Naive thymus-derived CD4-positive, alpha-beta T cell (primary cell): ENCODE data around the gene CFAP54. TPM values are rescaled to one million over a fixed set of nuclear protein-coding genes. Genes with fewer than 3 reads are reported as not detected.

Source experiments
- ATAC-seq: fragments of 150-1000 bp; cut with Tn5 transposase; 2 replicates; pipeline ENCODE4 v1.10.0; 2021; ENCODE audit warnings: mild to moderate bottlenecking, moderate library complexity
- CTCF ChIA-PET: fragments of 350-600 bp; sonication (Branson Sonifier 250); formaldehyde crosslinking; loops from one replicate; lab custom pipeline; 2021; ENCODE audit warnings: antibody characterized with exemption; lab: Charles Lee
- POLR2A ChIA-PET: fragments of 350-600 bp; sonication (Branson Sonifier 250); formaldehyde crosslinking; loops from one replicate; lab custom pipeline; 2021; ENCODE audit warnings: antibody characterized with exemption, inconsistent platforms; lab: Charles Lee
- DNase-seq, 9 donors: peaks; one replicate each; pipeline versions ENCODE4 v3.0.0 to v3.0.0-alpha.2; 2020 to 2022; ENCODE audit warnings: mixed read lengths in 1 of 9
- H3K27ac ChIP-seq: one replicate; pipeline ENCODE4 v1.7.0; 2013; ENCODE audit warnings: mild to moderate bottlenecking, low read depth, low read length, moderate library complexity
- H3K27me3 ChIP-seq, 2 donors: one replicate each; pipeline ENCODE4 v1.7.0; 2013; ENCODE audit warnings: low read length in 2 of 2, mild to moderate bottlenecking in 2 of 2, moderate library complexity in 2 of 2; ENCODE audit not compliant: control insufficient read depth in 2 of 2, insufficient read depth in 2 of 2
- H3K36me3 ChIP-seq, 3 experiments: 1 replicate in 2 of 3; 2 replicates in 1 of 3; pipeline ENCODE4 v1.7.0; 2013; ENCODE audit warnings: low read length in 3 of 3, mild to moderate bottlenecking in 3 of 3, moderate library complexity in 1 of 3; ENCODE audit not compliant: insufficient read depth in 3 of 3, control insufficient read depth in 2 of 3
- H3K4me1 ChIP-seq, 2 donors: one replicate each; pipeline ENCODE4 v1.7.0; 2013; ENCODE audit warnings: low read length in 2 of 2, mild to moderate bottlenecking in 2 of 2, moderate library complexity in 1 of 2; ENCODE audit not compliant: control insufficient read depth in 2 of 2, insufficient read depth in 2 of 2
- H3K4me3 ChIP-seq: 2 replicates; pipeline ENCODE4 v1.7.0; 2013; ENCODE audit warnings: mild to moderate bottlenecking, low read length
- H3K9me3 ChIP-seq, 3 experiments: 1 replicate in 2 of 3; 2 replicates in 1 of 3; pipeline ENCODE4 v1.7.0; 2013; ENCODE audit warnings: low read length in 3 of 3; ENCODE audit not compliant: control insufficient read depth in 2 of 3
- H3K27ac Mint-ChIP-seq, 9 donors: one replicate each; pipeline ENCODE4 v1.8.0; 2020 to 2022; ENCODE audit warnings: mixed read lengths in 9 of 9, mild to moderate bottlenecking in 8 of 9, moderate library complexity in 5 of 9, inconsistent platforms in 2 of 9
- H3K27me3 Mint-ChIP-seq, 5 donors: one replicate each; pipeline ENCODE4 v1.8.0; 2021 to 2022; ENCODE audit warnings: mixed read lengths in 5 of 5, mild to moderate bottlenecking in 1 of 5
- H3K36me3 Mint-ChIP-seq, 5 donors: one replicate each; pipeline ENCODE4 v1.8.0; 2020 to 2022; ENCODE audit warnings: mixed read lengths in 5 of 5, mild to moderate bottlenecking in 3 of 5, inconsistent platforms in 1 of 5
- H3K4me1 Mint-ChIP-seq, 7 donors: one replicate each; pipeline ENCODE4 v1.8.0; 2020 to 2022; ENCODE audit warnings: mixed read lengths in 7 of 7, mild to moderate bottlenecking in 3 of 7, inconsistent platforms in 1 of 7
- H3K4me3 Mint-ChIP-seq, 10 donors: one replicate each; pipeline ENCODE4 v1.8.0; 2020 to 2022; ENCODE audit warnings: mild to moderate bottlenecking in 10 of 10, mixed read lengths in 10 of 10, moderate library complexity in 6 of 10, inconsistent platforms in 2 of 10
- H3K9me3 Mint-ChIP-seq, 11 donors: one replicate each; pipeline ENCODE4 v1.8.0; 2020 to 2022; ENCODE audit warnings: mixed read lengths in 11 of 11, mild to moderate bottlenecking in 4 of 11, inconsistent platforms in 1 of 11, moderate library complexity in 1 of 11
- intact Hi-C, 2 donors: fragments of 100-400 bp; cut with micrococcal nuclease; formaldehyde crosslinking; loops; one replicate each; pipeline ENCODE4 v1.15.1; 2023
- polyA plus RNA-seq, 2 donors: library from polyadenylated mRNA; unstranded; fragments of 300-500 nt; fragmentation: Illumina TruSeq; gene quantifications; one replicate each; pipeline ENCODE4 v1.2.3, GENCODE V29; 2021
- total RNA-seq, 6 experiments: library from RNA in 5 of 6; stranded (reverse) in 5 of 6; gene quantifications; 1 replicate in 5 of 6; 2 replicates in 1 of 6; pipeline ENCODE4 v1.2.3 and lab custom pipeline; 2021 to 2026

Gene CFAP54
- total and polyA plus RNA-seq, 7 experiments from 2014 or later: 0.07 to 0.93 (median 0.27) TPM; not detected in 1

DNA sequence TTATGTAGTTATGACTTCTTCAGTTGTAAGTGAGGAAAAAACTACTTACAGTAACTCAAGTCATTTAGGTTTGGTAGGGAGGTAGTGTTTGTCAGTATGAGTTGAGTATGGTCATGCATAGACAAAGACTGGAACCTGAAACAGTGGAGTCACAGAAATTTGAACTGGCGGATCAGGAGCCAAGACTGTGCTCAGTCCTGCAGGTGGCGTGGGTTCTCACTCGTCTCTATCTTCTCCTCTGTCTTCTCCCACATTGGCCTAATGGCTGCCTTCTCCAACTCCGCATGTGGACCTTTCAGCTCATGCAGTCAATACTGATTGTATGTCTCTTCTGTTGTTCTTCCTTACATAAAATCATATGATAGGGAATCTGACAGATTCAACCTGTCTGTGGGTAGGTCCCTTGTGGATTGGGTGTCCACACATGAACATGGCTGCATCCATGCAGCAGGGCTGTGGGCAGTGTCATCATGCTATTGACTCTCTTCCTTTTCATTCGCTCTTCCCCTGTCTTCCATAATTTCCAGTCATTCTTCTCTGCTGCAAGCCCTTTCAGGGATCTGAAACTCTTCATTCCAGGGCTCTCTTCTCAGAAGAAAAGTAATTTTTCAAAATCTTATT, 338.9 kb downstream of the CFAP54 start:
- Mint-ChIP-seq H3K4me3 (no peak overlapping the region), H3K9me3 (peaks cover 0 to 3% (median 0%) of the 10 kb centered on the region in 11 donors), H3K27ac (no peak overlapping the region), H3K4me1 (no peaks in the 10 kb centered on the region), H3K27me3 (no peaks in the 10 kb centered on the region), H3K36me3 (no peaks in the 10 kb centered on the region)
- H3K4me3 ChIP-seq: no peak overlapping the region
- no peaks in the 10 kb centered on the region for H3K4me1 ChIP-seq
- ATAC-seq (no peak), DNase-seq (no peak)
- intact Hi-C loops: no loop called here
- no peaks in the 10 kb centered on the region for H3K36me3 ChIP-seq
- ChIA-PET POLR2A (no interaction called here), CTCF (no interaction called here)
- H3K27me3 ChIP-seq: no peaks in the 10 kb centered on the region
- H3K9me3 ChIP-seq: no peaks in the 10 kb centered on the region
- H3K27ac ChIP-seq: no peak overlapping the region

DNA sequence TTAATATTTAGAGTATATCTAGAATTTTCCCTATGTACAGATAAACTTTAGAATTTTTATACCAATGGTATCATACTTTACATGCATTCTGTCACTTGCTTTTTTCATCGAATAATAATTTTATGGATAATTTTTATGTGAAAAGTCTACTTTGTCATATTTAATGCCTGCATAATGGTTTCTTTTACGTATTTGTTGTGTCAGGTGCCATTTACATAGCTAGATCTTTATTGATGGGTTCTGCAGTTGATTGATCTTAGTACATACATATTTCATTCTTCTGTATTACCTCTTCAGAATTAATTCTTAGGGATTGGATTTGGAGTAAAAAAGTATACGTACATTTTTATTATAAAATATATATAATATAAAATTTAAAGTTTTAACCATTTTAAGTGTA, 340.0 kb downstream of the CFAP54 start:
- Histone ChIP-seq H3K9me3 (no peaks in the 10 kb centered on the region), H3K27me3 (no peaks in the 10 kb centered on the region), H3K36me3 (no peaks in the 10 kb centered on the region), H3K4me3 (no peak overlapping the region), H3K27ac (no peak overlapping the region), H3K4me1 (no peaks in the 10 kb centered on the region)
- ChIA-PET CTCF (no interaction called here), POLR2A (no interaction called here)
- no peak for ATAC-seq
- no peaks in the 10 kb centered on the region for H3K4me1 Mint-ChIP-seq
- no peak for DNase-seq
- H3K36me3 Mint-ChIP-seq: no peaks in the 10 kb centered on the region
- H3K4me3 Mint-ChIP-seq: no peak overlapping the region
- intact Hi-C loops: no loop called here
- peaks cover 0 to 6% (median 0%) of the 10 kb centered on the region in 5 donors for H3K27me3 Mint-ChIP-seq
- no peak overlapping the region for H3K27ac Mint-ChIP-seq
- H3K9me3 Mint-ChIP-seq: peaks cover 0 to 4% (median 0%) of the 10 kb centered on the region in 11 donors

DNA sequence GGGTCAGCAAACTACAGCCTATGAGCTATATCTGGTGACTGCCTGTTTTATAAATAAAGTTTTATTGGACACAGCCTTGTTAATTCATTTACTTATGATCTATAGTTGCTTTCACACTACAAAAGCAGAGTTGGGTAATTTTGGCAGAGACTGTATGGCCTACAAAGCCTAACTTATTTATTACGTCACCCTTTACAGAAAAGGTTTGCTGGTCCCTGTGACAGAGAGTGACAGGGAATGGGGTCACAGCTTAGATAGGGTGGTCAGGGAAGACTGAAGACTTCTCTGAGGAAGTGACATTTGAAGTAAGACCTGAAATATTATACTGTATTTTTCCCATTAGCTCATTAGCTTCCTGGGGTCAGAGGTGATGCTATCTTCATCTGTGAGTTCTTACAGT, 342.0 kb downstream of the CFAP54 start:
- H3K4me3 Mint-ChIP-seq: no peak overlapping the region

DNA sequence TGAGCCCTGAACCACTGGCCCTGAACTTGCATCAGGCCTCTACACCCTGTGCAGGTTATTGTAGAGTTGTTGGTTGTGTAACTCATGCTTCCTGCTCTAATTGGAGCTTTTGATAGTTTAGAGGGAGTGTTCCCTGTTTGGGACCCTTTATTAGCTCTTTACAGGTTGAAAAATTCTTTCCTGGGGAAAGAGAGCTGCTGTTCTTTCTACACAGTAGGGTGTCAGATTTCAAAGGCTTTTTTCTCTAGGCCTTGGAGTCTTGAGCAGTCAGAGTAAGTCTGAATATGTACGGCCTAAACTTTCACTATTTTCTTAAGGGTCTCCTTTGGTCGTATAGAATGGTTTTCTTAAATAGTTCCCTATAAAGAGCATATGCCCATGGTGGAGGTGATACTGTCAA, 356.9 kb downstream of the CFAP54 start:
- ATAC-seq (no peak), DNase-seq (no peak)
- Mint-ChIP-seq H3K4me3 (no peak overlapping the region), H3K9me3 (peaks cover 0 to 3% (median 0%) of the 10 kb centered on the region in 11 donors), H3K27ac (no peak overlapping the region), H3K27me3 (peaks cover 6 to 19% (median 12%) of the 10 kb centered on the region in 5 donors), H3K4me1 (no peaks in the 10 kb centered on the region), H3K36me3 (no peaks in the 10 kb centered on the region)
- Histone ChIP-seq H3K27me3 (no peaks in the 10 kb centered on the region), H3K4me3 (no peak overlapping the region), H3K27ac (no peak overlapping the region), H3K4me1 (no peaks in the 10 kb centered on the region), H3K36me3 (no peaks in the 10 kb centered on the region), H3K9me3 (no peaks in the 10 kb centered on the region)
- intact Hi-C loops: no loop called here
- POLR2A ChIA-PET: no interaction called here
- CTCF ChIA-PET: no interaction called here

More for the DNA sequence above, 342.0 kb downstream of the CFAP54 start:
- H3K27me3 Mint-ChIP-seq: peaks cover 0 to 13% (median 0%) of the 10 kb centered on the region in 5 donors
- no peaks in the 10 kb centered on the region for H3K4me1 Mint-ChIP-seq
- H3K27ac ChIP-seq: no peak overlapping the region
- no peak overlapping the region for H3K4me3 ChIP-seq
- CTCF ChIA-PET: interaction anchor here (0.6 kb wide), 1 partner anchor 266 kb away, joined by 3 read pairs; no protein-coding TSS in a partner anchor
- no peaks in the 10 kb centered on the region for H3K36me3 Mint-ChIP-seq
- DNase-seq: no peak
- no peak overlapping the region for H3K27ac Mint-ChIP-seq
- H3K9me3 Mint-ChIP-seq: peaks cover 0 to 4% (median 0%) of the 10 kb centered on the region in 11 donors
- no peaks in the 10 kb centered on the region for H3K9me3 ChIP-seq
- H3K27me3 ChIP-seq: no peaks in the 10 kb centered on the region
- ATAC-seq: no peak
- H3K36me3 ChIP-seq: no peaks in the 10 kb centered on the region
- H3K4me1 ChIP-seq: no peaks in the 10 kb centered on the region
- POLR2A ChIA-PET: no interaction called here
- intact Hi-C loops: no loop called here

DNA sequence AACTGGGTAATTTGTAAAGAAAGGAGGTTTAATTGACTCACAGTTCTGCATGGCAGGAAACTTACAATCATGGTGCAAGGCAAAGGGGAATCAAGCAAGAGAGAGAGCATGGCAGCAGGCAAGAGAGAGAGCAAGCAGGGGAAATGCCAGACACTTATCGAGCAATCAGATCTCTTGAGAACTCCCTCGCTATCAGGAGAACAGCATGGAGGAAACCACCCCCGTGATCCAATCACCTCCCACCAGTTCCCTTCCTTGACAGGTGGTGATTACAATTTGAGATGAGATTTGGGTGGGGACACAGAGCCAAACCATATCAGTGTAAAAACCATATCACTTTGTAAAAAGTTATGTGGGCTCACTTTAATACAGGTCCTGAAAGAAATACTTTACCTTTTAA, 361.3 kb downstream of the CFAP54 start:
- Mint-ChIP-seq H3K36me3 (no peaks in the 10 kb centered on the region), H3K27ac (no peak overlapping the region), H3K4me1 (no peaks in the 10 kb centered on the region), H3K9me3 (peaks cover 0 to 3% (median 0%) of the 10 kb centered on the region in 11 donors), H3K4me3 (no peak overlapping the region), H3K27me3 (peaks cover 2 to 31% (median 11%) of the 10 kb centered on the region in 5 donors)
- no peak overlapping the region for H3K27ac ChIP-seq
- H3K36me3 ChIP-seq: no peaks in the 10 kb centered on the region
- no peak for DNase-seq
- ATAC-seq: no peak
- no peaks in the 10 kb centered on the region for H3K27me3 ChIP-seq
- H3K9me3 ChIP-seq: no peaks in the 10 kb centered on the region
- ChIA-PET CTCF (no interaction called here), POLR2A (no interaction called here)
- H3K4me3 ChIP-seq: no peak overlapping the region
- intact Hi-C loops: no loop called here
- no peaks in the 10 kb centered on the region for H3K4me1 ChIP-seq

DNA sequence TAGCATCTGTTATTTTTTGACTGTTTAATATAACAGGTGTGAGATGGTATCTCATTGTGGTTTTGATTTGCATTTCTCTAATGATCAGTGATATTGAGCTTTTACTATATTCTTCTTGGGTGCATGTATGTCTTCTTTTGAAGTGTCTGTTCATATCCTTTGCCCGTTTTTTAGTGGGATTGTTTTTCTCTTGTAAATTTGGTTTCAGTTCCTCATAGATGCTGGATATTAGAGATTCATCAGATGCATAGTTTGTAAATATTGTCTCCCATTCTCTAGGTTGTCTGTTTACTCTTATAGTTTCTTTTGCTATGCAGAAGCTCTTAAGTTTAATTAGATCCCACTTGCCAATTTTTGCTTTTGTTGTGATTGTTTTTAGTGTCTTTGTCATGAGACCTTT, 368.8 kb downstream of the CFAP54 start:
- DNase-seq (no peak), ATAC-seq (no peak)
- H3K36me3 Mint-ChIP-seq: peaks cover 0 to 3% (median 0%) of the 10 kb centered on the region in 5 donors
- Histone ChIP-seq H3K27ac (no peak overlapping the region), H3K36me3 (no peaks in the 10 kb centered on the region), H3K27me3 (no peaks in the 10 kb centered on the region), H3K9me3 (no peaks in the 10 kb centered on the region), H3K4me3 (no peak overlapping the region), H3K4me1 (no peaks in the 10 kb centered on the region)
- intact Hi-C loops: no loop called here
- ChIA-PET POLR2A (no interaction called here), CTCF (no interaction called here)
- H3K9me3 Mint-ChIP-seq: peaks cover 2 to 22% (median 6%) of the 10 kb centered on the region in 11 donors
- H3K27me3 Mint-ChIP-seq: peaks cover 5 to 29% (median 18%) of the 10 kb centered on the region in 5 donors
- H3K4me3 Mint-ChIP-seq: no peak overlapping the region
- H3K27ac Mint-ChIP-seq: no peak overlapping the region
- H3K4me1 Mint-ChIP-seq: peaks cover 0 to 1% (median 0%) of the 10 kb centered on the region in 7 donors

DNA sequence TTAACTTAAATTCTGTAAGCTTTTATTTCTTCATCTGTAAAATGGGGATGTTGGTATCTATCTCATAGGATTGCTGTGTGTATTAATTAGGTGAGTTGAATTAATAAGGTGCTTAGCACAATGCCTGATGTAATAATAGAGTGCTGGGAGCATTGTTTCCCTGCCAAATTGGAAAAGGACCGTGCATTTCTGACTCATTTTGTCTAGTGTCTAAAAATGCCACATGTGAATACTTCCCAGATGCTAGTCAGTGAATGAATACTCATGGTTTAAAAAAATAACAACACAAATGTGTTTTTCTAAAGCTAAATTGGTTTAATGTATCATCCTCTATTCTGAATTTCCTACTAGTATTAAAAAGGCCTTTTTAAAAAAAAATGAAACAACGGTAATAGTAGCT, 372.3 kb downstream of the CFAP54 start:
- H3K36me3 ChIP-seq: no peaks in the 10 kb centered on the region
- DNase-seq: no peak
- Mint-ChIP-seq H3K9me3 (peaks cover 2 to 15% (median 3%) of the 10 kb centered on the region in 11 donors), H3K27ac (no peak overlapping the region), H3K4me1 (peaks cover 0 to 3% (median 0%) of the 10 kb centered on the region in 7 donors), H3K27me3 (peaks cover 18 to 43% (median 27%) of the 10 kb centered on the region in 5 donors), H3K4me3 (no peak overlapping the region), H3K36me3 (peaks cover 0 to 3% (median 0%) of the 10 kb centered on the region in 5 donors)
- H3K27me3 ChIP-seq: no peaks in the 10 kb centered on the region
- no peaks in the 10 kb centered on the region for H3K4me1 ChIP-seq
- H3K9me3 ChIP-seq: no peaks in the 10 kb centered on the region
- H3K27ac ChIP-seq: no peak overlapping the region
- ChIA-PET CTCF (no interaction called here), POLR2A (no interaction called here)
- ATAC-seq: no peak
- intact Hi-C loops: no loop called here
- no peak overlapping the region for H3K4me3 ChIP-seq
